Mesendoderm (in vitro differentiated cells): ENCODE results near the gene TCEA3.

ENCODE experiments used
- DNase-seq: peaks from one replicate; pipeline ENCODE4 v3.0.0; 2013
- H2AK5ac ChIP-seq: 2 replicates; pipeline ENCODE4 v1.6.1; 2013; ENCODE audit warnings: low read length, inconsistent platforms
- H2BK120ac ChIP-seq: 2 replicates; pipeline ENCODE4 v1.6.1; 2013; ENCODE audit warnings: low read depth, mild to moderate bottlenecking, low read length, moderate library complexity, mixed read lengths
- H2BK15ac ChIP-seq: replicated peaks from 2 replicates; pipeline ENCODE4 v1.6.1; 2013; ENCODE audit warnings: low read depth, mild to moderate bottlenecking, moderate library complexity
- H2BK5ac ChIP-seq: 2 replicates; pipeline ENCODE4 v1.6.1; 2013; ENCODE audit warnings: low read length, inconsistent platforms
- H3K18ac ChIP-seq: 2 replicates; pipeline ENCODE4 v1.6.1; 2013; ENCODE audit warnings: mild to moderate bottlenecking, low read length, mixed read lengths
- H3K23ac ChIP-seq: one replicate; pipeline ENCODE4 v1.6.1; 2013; ENCODE audit warnings: low read length
- H3K27ac ChIP-seq: 2 replicates; pipeline ENCODE4 v1.5.1; 2013; ENCODE audit warnings: low read depth, mild to moderate bottlenecking, inconsistent platforms, low read length, moderate library complexity
- H3K27me3 ChIP-seq: 2 replicates; pipeline ENCODE4 v1.6.1; 2013; ENCODE audit warnings: low read length, control low read depth, mild to moderate bottlenecking, inconsistent platforms; ENCODE audit not compliant: insufficient read depth, poor library complexity
- H3K36me3 ChIP-seq: 2 replicates; pipeline ENCODE4 v1.6.1; 2013; ENCODE audit warnings: low read length, inconsistent platforms; ENCODE audit not compliant: control insufficient read depth, insufficient read depth
- H3K4ac ChIP-seq: one replicate; pipeline ENCODE4 v1.6.1; 2013; ENCODE audit warnings: low read depth, mild to moderate bottlenecking, low read length, moderate library complexity
- H3K4me1 ChIP-seq: 2 replicates; pipeline ENCODE4 v1.6.1; 2013; ENCODE audit warnings: low read depth, low read length, inconsistent platforms; ENCODE audit not compliant: control insufficient read depth
- H3K4me2 ChIP-seq: 2 replicates; pipeline ENCODE4 v1.6.1; 2013; ENCODE audit warnings: low read length
- H3K4me3 ChIP-seq: 2 replicates; pipeline ENCODE4 v1.5.1; 2013; ENCODE audit warnings: mild to moderate bottlenecking, low read length
- H3K56ac ChIP-seq: one replicate; pipeline ENCODE4 v1.6.1; 2013; ENCODE audit warnings: low read length
- H3K79me1 ChIP-seq: 2 replicates; pipeline ENCODE4 v1.6.1; 2013; ENCODE audit warnings: low read length, inconsistent platforms
- H3K79me2 ChIP-seq: 2 replicates; pipeline ENCODE4 v1.6.1; 2013; ENCODE audit warnings: mild to moderate bottlenecking, low read length; ENCODE audit not compliant: control insufficient read depth, insufficient read depth
- H3K9ac ChIP-seq: 2 replicates; pipeline ENCODE4 v1.6.1; 2013; ENCODE audit warnings: low read length, inconsistent platforms
- H4K5ac ChIP-seq: one replicate; pipeline ENCODE4 v1.6.1; 2013; ENCODE audit warnings: low read length
- H4K8ac ChIP-seq: one replicate; pipeline ENCODE4 v1.6.1; 2013; ENCODE audit warnings: low read depth, mild to moderate bottlenecking, control low read depth, low read length, moderate library complexity
- WGBS: extraction: QIAGEN DNeasy Blood & Tissue Kit; methylation state at CpG from one replicate; pipeline ENCODE4 v1.1.7; 2013; ENCODE audit warnings: low lambda C conversion rate, missing lambda C conversion rate; ENCODE audit not compliant: insufficient coverage; ENCODE audit errors: extremely low coverage; 5-methylcytosine and 5-hydroxymethylcytosine counted together

Gene TCEA3

DNA sequence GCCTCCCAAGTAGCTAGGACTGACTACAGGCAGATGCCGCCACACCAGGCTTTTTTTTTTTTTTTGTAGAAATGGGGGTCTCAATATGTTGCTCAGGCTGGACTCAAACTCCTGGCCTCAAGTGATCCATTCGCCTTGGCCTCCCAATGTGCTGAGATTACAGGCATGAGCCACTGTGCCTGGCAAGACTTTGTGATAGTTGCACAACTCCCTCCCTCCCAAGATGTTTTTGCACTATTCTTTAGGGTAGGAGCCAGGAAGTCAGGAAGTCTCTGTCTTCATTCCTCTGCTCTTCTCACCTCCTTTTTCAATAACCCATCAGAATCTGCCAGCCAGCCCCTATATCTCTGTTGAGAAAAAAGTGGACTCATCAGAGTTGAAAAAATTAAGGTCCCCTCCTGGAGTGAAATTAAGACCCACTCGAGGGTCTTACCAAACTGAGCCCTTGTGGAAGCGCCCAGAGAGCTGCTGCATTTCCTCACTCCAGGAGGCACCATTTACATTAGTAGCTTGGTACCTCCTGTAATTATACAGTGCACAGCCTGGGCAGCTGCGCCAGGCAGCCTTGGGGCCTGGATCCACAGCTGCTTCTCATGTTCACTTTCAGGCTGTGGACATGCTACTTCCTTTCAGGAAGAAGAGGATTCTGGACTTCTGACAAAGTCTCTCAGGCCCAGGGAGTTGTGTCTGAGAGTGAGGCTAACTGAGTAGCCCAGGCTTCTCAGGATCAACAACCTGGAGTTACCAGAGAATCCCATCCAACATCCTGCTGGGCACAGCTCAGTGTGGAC, 24.0 kb downstream of the TCEA3 start:
- Histone ChIP-seq H3K79me2 (no peaks in the 10 kb centered on the region), H2AK5ac (no peak overlapping the region), H3K56ac (no peak overlapping the region), H3K4ac (no peak overlapping the region), H3K79me1 (no peaks in the 10 kb centered on the region), H3K36me3 (no peaks in the 10 kb centered on the region), H2BK120ac (no peak overlapping the region), H3K9ac (no peak overlapping the region), H3K18ac (no peak overlapping the region), H3K4me1 (no peaks in the 10 kb centered on the region), H3K27me3 (no peaks in the 10 kb centered on the region), H4K5ac (no peak overlapping the region), H2BK5ac (no peak overlapping the region), H4K8ac (no peak overlapping the region), H3K23ac (no peak overlapping the region), H3K27ac (no peak overlapping the region), H2BK15ac (no peak overlapping the region), H3K4me3 (no peak overlapping the region), H3K4me2 (no peak overlapping the region)
- no peak for DNase-seq
- no CpG with 5 or more reads among the region's 5 CpGs for WGBS

DNA sequence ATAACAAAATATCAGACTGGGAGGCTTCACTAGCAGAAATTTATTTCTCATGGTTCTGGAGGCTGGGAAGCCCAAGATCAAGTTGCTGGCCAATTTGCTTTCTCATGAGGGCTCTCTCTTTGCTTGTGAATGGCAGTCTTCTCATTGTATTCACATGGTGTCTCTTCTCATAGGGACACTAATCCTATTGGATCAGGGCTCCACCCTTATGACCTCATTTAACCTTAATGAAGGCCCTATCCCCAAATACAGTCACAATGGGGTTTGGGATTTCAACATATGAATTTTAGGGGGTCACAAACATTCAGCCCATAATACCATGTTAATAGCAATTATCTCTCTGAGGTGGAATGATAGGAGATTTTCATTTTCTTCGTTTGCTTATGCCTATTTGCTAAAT, 25.3 kb downstream of the TCEA3 start:
- Histone ChIP-seq H3K27ac (no peak overlapping the region), H3K4me3 (no peak overlapping the region), H4K8ac (no peak overlapping the region), H3K4me1 (peaks cover 2% of the 10 kb centered on the region), H3K23ac (no peak overlapping the region), H4K5ac (no peak overlapping the region), H3K9ac (no peak overlapping the region), H3K4me2 (no peak overlapping the region), H2BK15ac (no peak overlapping the region), H3K79me2 (no peaks in the 10 kb centered on the region), H3K56ac (no peak overlapping the region), H3K27me3 (no peaks in the 10 kb centered on the region), H2BK5ac (no peak overlapping the region), H3K18ac (no peak overlapping the region), H3K79me1 (no peaks in the 10 kb centered on the region), H3K36me3 (no peaks in the 10 kb centered on the region), H2BK120ac (no peak overlapping the region), H3K4ac (no peak overlapping the region), H2AK5ac (no peak overlapping the region)
- no CpG with 5 or more reads among the region's 1 CpG for WGBS
- DNase-seq, result no peak

DNA sequence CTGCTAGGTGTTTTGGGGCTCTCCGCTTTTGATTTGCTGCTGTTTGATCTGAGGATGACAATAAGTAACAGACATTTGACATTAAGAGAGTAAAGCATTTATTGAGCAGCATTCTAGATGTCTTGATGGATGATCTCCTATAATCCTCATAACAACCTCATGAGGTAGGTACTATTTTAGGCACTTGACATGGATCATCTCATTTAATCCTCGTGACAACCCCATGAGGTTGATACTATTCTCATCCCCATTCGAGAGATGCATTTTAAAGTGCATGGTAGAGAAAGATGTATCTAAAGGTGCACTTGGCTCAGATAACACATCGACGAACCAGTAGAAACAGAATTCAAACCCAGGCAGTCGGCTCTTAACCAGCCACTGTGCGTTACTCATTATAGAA, 26.6 kb downstream of the TCEA3 start:
- Histone ChIP-seq H3K27me3 (no peaks in the 10 kb centered on the region), H3K4me1 (peaks cover 2% of the 10 kb centered on the region), H2BK120ac (no peak overlapping the region), H3K36me3 (no peaks in the 10 kb centered on the region), H3K56ac (no peak overlapping the region), H2AK5ac (no peak overlapping the region), H3K4me2 (no peak overlapping the region), H3K27ac (no peak overlapping the region), H2BK15ac (no peak overlapping the region), H3K79me1 (no peaks in the 10 kb centered on the region), H3K9ac (no peak overlapping the region), H3K4me3 (no peak overlapping the region), H3K79me2 (no peaks in the 10 kb centered on the region), H2BK5ac (no peak overlapping the region), H3K4ac (no peak overlapping the region), H3K18ac (no peak overlapping the region), H3K23ac (no peak overlapping the region), H4K8ac (no peak overlapping the region), H4K5ac (no peak overlapping the region)
- DNase-seq, result no peak
- no CpG with 5 or more reads among the region's 7 CpGs for WGBS

DNA sequence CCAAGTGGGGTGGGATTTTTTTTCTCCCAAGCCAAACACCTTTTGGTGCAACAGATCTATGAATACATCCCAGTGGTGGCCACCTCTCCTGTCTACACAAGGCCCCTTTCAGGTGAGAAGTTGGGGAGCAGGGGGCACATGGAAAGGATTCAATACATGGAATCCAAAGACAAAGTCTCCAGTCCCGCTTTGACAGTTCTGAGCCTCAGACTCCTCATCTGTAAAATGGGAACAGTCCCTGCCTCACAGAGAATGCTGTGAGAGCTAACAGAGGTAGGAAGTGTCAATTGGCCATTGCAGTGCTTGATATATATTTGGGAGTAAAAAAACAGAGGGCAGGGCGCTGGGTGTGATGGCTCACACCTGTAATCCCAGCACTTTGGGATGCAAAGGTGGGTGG, 28.2 kb downstream of the TCEA3 start:
- no peaks in the 10 kb centered on the region for H3K27me3 ChIP-seq
- H3K4me2 ChIP-seq, result no peak overlapping the region
- no peak overlapping the region for H2AK5ac ChIP-seq
- H3K18ac ChIP-seq, result no peak overlapping the region
- H3K27ac ChIP-seq, result no peak overlapping the region
- no peak overlapping the region for H3K23ac ChIP-seq
- H3K36me3 ChIP-seq, result no peaks in the 10 kb centered on the region
- H3K4me1 ChIP-seq, result peaks cover 2% of the 10 kb centered on the region
- H2BK15ac ChIP-seq, result no peak overlapping the region
- no peaks in the 10 kb centered on the region for H3K79me2 ChIP-seq
- H2BK5ac ChIP-seq, result no peak overlapping the region
- H2BK120ac ChIP-seq, result no peak overlapping the region
- no peak overlapping the region for H3K4me3 ChIP-seq
- no peak overlapping the region for H4K5ac ChIP-seq
- H3K79me1 ChIP-seq, result no peaks in the 10 kb centered on the region
- H3K4ac ChIP-seq, result no peak overlapping the region
- H4K8ac ChIP-seq, result no peak overlapping the region
- DNase-seq, result no peak
- H3K9ac ChIP-seq, result no peak overlapping the region
- H3K56ac ChIP-seq, result no peak overlapping the region
- no CpG with 5 or more reads among the region's 2 CpGs for whole genome bisulfite sequencing

- Histone ChIP-seq H3K4ac (no peak overlapping the region), H4K5ac (no peak overlapping the region), H2BK120ac (no peak overlapping the region), H2BK15ac (no peak overlapping the region), H3K56ac (no peak overlapping the region), H3K79me2 (no peaks in the 10 kb centered on the region), H3K4me3 (no peak overlapping the region), H3K9ac (no peak overlapping the region), H3K27ac (no peak overlapping the region), H4K8ac (no peak overlapping the region), H3K4me1 (peaks cover 2% of the 10 kb centered on the region), H2AK5ac (peak overlapping the region; percentile 15), H3K27me3 (no peaks in the 10 kb centered on the region), H3K79me1 (no peaks in the 10 kb centered on the region), H3K36me3 (no peaks in the 10 kb centered on the region), H3K18ac (no peak overlapping the region), H3K4me2 (no peak overlapping the region), H3K23ac (no peak overlapping the region), H2BK5ac (no peak overlapping the region)
- WGBS, result no CpG with 5 or more reads among the region's 4 CpGs
- DNase-seq, result no peak
Observed at GRCh38 chr1:23395849-23396248, 28.7 kb downstream of the TCEA3 start.
